GM23338 (cell line): ENCODE results near the gene SHANK1.

Experiments used
- EZH2 ChIP-seq: fragments of 200-600 bp; sonication (generic); IDR thresholded peaks from one replicate; pipeline ENCODE4 v1.8.0; 2017; ENCODE audit warnings: antibody characterized with exemption, mild to moderate bottlenecking, low read depth; ENCODE audit not compliant: unreplicated experiment
- EZH2phosphoT487 ChIP-seq: fragments of 200-600 bp; sonication (generic); IDR thresholded peaks from one replicate; pipeline ENCODE4 v1.8.1; 2018; ENCODE audit warnings: antibody characterized with exemption; ENCODE audit not compliant: unreplicated experiment
- JUNB ChIP-seq: IDR thresholded peaks from one replicate; pipeline ENCODE4 v1.6.1; 2016; ENCODE audit warnings: antibody characterized with exemption; ENCODE audit not compliant: unreplicated experiment
- POLR2AphosphoS5 ChIP-seq: IDR thresholded peaks from 2 replicates; pipeline ENCODE4 v1.6.1; 2016; ENCODE audit warnings: antibody characterized with exemption, low read depth
- TF ChIP-seq, protein P1 (sequence below), 2 experiments: fragments of 200-600 bp in 1 of 2; sonication (generic) in 1 of 2; conservative IDR thresholded peaks; 2 replicates each; pipeline versions ENCODE4 v1.5.1 to v1.6.1; 2016 to 2017; ENCODE audit warnings: antibody characterized with exemption in 2 of 2, low read depth in 2 of 2, mild to moderate bottlenecking in 2 of 2, moderate library complexity in 1 of 2
- TF ChIP-seq, protein P2 (sequence below): IDR thresholded peaks from one replicate; pipeline ENCODE4 v1.6.1; 2018; ENCODE audit warnings: antibody characterized with exemption; ENCODE audit not compliant: unreplicated experiment
- TF ChIP-seq, protein P3 (sequence below): IDR thresholded peaks from 2 replicates; pipeline ENCODE4 v1.6.1; 2016; ENCODE audit warnings: antibody characterized with exemption

DNA sequence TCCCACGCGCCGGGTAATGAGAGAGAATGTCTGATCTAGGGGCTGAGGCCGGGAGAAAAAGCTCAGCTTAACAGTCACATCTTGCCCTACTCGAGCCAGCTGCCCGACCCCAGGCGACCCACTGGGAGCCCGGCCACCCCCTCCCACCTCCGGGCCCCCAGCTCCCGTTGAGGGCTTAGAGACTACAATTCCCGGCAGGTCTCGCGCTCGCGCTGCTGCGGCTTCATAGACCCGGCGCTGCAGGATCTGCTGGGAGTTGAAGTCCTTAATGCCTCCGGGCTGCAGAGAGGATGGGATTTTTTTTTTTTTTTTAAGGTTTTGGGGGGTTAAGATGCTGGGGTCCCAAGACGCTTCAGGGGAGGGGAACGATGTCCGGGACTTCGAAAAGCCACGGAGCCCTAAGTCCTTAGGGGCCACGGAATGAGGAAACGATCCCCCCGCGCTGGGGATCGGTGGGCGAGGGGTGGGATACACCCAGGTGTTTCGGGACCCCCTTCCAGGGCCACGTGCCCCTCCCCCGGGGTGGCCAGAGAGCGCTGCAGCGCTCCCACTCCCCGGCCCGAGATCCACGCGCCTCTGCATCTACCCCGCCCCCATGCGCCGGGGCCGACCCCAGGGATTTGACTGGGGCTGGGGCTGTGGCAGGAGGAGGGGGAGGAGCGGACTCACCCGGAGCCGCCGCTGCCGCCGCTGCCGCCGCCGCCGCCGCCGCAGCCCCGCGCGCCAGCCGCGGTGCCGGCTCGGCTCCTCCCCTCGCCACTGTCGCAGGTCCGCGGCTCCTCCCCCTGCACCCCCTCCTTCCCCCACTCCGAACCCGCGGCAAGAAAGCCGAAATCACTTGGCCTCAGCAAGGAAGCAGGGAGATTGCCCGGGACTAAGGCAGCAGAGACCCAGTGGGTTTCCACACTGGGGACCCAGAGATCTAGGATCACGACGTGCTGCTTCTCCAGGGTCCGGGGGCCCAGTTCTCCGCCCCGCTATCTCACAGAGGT is 80.2 kb downstream of the SHANK1 start, which contains the start of gene SYT3:
- TF ChIP-seq, protein P1, sequence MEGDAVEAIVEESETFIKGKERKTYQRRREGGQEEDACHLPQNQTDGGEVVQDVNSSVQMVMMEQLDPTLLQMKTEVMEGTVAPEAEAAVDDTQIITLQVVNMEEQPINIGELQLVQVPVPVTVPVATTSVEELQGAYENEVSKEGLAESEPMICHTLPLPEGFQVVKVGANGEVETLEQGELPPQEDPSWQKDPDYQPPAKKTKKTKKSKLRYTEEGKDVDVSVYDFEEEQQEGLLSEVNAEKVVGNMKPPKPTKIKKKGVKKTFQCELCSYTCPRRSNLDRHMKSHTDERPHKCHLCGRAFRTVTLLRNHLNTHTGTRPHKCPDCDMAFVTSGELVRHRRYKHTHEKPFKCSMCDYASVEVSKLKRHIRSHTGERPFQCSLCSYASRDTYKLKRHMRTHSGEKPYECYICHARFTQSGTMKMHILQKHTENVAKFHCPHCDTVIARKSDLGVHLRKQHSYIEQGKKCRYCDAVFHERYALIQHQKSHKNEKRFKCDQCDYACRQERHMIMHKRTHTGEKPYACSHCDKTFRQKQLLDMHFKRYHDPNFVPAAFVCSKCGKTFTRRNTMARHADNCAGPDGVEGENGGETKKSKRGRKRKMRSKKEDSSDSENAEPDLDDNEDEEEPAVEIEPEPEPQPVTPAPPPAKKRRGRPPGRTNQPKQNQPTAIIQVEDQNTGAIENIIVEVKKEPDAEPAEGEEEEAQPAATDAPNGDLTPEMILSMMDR (conservative IDR thresholded peaks at IDR 0.05; ENCODE audit: low read depth in 2 of 2), result no peak
- no peak for TF ChIP-seq EZH2
- TF ChIP-seq POLR2AphosphoS5, result peak; percentile 89
- TF ChIP-seq, protein P2, sequence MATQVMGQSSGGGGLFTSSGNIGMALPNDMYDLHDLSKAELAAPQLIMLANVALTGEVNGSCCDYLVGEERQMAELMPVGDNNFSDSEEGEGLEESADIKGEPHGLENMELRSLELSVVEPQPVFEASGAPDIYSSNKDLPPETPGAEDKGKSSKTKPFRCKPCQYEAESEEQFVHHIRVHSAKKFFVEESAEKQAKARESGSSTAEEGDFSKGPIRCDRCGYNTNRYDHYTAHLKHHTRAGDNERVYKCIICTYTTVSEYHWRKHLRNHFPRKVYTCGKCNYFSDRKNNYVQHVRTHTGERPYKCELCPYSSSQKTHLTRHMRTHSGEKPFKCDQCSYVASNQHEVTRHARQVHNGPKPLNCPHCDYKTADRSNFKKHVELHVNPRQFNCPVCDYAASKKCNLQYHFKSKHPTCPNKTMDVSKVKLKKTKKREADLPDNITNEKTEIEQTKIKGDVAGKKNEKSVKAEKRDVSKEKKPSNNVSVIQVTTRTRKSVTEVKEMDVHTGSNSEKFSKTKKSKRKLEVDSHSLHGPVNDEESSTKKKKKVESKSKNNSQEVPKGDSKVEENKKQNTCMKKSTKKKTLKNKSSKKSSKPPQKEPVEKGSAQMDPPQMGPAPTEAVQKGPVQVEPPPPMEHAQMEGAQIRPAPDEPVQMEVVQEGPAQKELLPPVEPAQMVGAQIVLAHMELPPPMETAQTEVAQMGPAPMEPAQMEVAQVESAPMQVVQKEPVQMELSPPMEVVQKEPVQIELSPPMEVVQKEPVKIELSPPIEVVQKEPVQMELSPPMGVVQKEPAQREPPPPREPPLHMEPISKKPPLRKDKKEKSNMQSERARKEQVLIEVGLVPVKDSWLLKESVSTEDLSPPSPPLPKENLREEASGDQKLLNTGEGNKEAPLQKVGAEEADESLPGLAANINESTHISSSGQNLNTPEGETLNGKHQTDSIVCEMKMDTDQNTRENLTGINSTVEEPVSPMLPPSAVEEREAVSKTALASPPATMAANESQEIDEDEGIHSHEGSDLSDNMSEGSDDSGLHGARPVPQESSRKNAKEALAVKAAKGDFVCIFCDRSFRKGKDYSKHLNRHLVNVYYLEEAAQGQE, result no peak
- no peak for TF ChIP-seq EZH2phosphoT487
- no peak for TF ChIP-seq JUNB
- TF ChIP-seq, protein P3, sequence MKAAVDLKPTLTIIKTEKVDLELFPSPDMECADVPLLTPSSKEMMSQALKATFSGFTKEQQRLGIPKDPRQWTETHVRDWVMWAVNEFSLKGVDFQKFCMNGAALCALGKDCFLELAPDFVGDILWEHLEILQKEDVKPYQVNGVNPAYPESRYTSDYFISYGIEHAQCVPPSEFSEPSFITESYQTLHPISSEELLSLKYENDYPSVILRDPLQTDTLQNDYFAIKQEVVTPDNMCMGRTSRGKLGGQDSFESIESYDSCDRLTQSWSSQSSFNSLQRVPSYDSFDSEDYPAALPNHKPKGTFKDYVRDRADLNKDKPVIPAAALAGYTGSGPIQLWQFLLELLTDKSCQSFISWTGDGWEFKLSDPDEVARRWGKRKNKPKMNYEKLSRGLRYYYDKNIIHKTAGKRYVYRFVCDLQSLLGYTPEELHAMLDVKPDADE, result peak; percentile 86
